ENCODE results near the gene MLC1.

GRCh38 chr22:50072714-50073538 lies 12.3 kb downstream of the MLC1 start:
- TF ChIP-seq CTCF (IDR thresholded peaks at IDR 0.05) = no peak
- no peak for TF ChIP-seq EZH2phosphoT487 (IDR thresholded peaks at IDR 0.05)

Measured in neural progenitor cell (in vitro differentiated cells).